Measurements from ENCODE around the gene MCOLN1.
A peak's percentile ranks its signal among the peaks of the same experiment; 100 is the strongest.
"Not testable (repeated sequence)": the region's sequence is repeated elsewhere in the genome, so short reads cannot be mapped to it uniquely, and the experiment has no call there.

Gene MCOLN1

GRCh38 chr19:7545300-7545699 is 22.9 kb downstream of the MCOLN1 start:
- no peak for DNase-seq

- DNase-seq: peak; percentile 36
Observed at GRCh38 chr19:7545904-7546303, 23.5 kb downstream of the MCOLN1 start.

- DNase-seq: no peak
Observed at GRCh38 chr19:7547159-7547558, 24.7 kb downstream of the MCOLN1 start.

- no peak for DNase-seq
Observed at GRCh38 chr19:7549429-7550148, 27.2 kb downstream of the MCOLN1 start.

- no peak for DNase-seq
Observed at GRCh38 chr19:7550169-7550770, 27.8 kb downstream of the MCOLN1 start.

- DNase-seq: peak; percentile 81
Observed at GRCh38 chr19:7550987-7551761, 28.8 kb downstream of the MCOLN1 start.

- no peak for DNase-seq
Observed at GRCh38 chr19:7552781-7553180, 30.4 kb downstream of the MCOLN1 start.

GRCh38 chr19:7554565-7554964 is 32.1 kb downstream of the MCOLN1 start:
- no peak for DNase-seq

- peak; percentile 35 for DNase-seq
Observed at GRCh38 chr19:7554990-7555864, 32.8 kb downstream of the MCOLN1 start.

- no peak for DNase-seq
Observed at GRCh38 chr19:7556696-7557315, 34.4 kb downstream of the MCOLN1 start.

- no peak for DNase-seq
Observed at GRCh38 chr19:7558667-7559066, 36.2 kb downstream of the MCOLN1 start.

GRCh38 chr19:7559102-7559501 is 36.7 kb downstream of the MCOLN1 start:
- DNase-seq: no peak

- DNase-seq: no peak
Observed at GRCh38 chr19:7560255-7560654, 37.8 kb downstream of the MCOLN1 start.

- no peak for DNase-seq
Observed at GRCh38 chr19:7561325-7561724, 38.9 kb downstream of the MCOLN1 start.

- peak; percentile 54 for DNase-seq
Observed at GRCh38 chr19:7562646-7563393, 40.4 kb downstream of the MCOLN1 start.

GRCh38 chr19:7564866-7565265 is 42.4 kb downstream of the MCOLN1 start:
- DNase-seq: no peak

- no peak for DNase-seq
Observed at GRCh38 chr19:7565332-7565731, 42.9 kb downstream of the MCOLN1 start.

GRCh38 chr19:7570761-7571160 is 48.3 kb downstream of the MCOLN1 start:
- no peak for DNase-seq

- DNase-seq: peak; percentile 59
Observed at GRCh38 chr19:7575434-7576040, 53.1 kb downstream of the MCOLN1 start.

- DNase-seq: not testable (repeated sequence)
Observed at GRCh38 chr19:7577422-7577821, 55.0 kb downstream of the MCOLN1 start.

GRCh38 chr19:7578127-7578526 is 55.7 kb downstream of the MCOLN1 start:
- DNase-seq: no peak

Data from hematopoietic multipotent progenitor cell treated with erythropoietin and hydrocortisone succinate and interleukin-3 and kit ligand, for 4 days (in vitro differentiated cells).